HG02610 (cell line): ENCODE results near the gene TRIM14.
"Not testable (repeated sequence)": the region's sequence is repeated elsewhere in the genome, so short reads cannot be mapped to it uniquely, and the experiment has no call there.

Source experiments
- ATAC-seq: cut with Tn5 transposase; IDR thresholded peaks from one replicate; pipeline ENCODE4 v1.9.1; 2021; ENCODE audit warnings: mild to moderate bottlenecking, moderate library complexity; ENCODE audit not compliant: unreplicated experiment

TRIM14 gene

DNA sequence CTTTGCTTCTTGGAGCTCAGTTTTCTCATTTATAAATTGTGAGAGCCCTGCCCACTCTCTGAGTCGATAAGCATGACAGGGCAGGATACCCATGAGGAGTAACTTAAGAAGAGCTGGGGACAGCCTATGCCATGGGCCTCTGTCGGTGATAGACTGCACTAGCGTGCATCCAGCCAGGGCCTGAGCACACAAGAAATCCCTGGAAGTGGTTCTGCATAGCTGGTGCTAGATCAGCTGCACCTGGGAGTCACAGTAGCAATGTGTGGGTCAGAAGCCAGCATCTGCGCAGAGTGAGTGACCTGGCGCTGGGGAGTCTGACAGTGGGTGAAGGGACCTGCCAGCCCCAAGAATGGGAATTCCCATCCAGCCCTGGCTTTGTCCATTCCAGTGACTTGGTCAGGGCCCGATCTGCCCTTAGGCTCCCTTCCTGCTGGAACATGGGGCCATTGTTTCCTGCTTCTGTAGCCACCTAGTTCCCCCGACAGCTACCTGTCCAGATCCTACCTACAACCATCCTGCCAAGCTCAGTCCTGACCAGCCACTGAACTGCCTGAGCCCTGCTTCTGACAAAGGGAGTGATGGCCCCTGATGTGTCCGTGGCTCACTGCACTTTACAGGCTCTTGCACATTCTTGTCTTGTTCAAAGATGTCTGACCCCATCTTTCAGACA lies 98.4 kb downstream of the TRIM14 start:
- ATAC-seq, result no peak

DNA sequence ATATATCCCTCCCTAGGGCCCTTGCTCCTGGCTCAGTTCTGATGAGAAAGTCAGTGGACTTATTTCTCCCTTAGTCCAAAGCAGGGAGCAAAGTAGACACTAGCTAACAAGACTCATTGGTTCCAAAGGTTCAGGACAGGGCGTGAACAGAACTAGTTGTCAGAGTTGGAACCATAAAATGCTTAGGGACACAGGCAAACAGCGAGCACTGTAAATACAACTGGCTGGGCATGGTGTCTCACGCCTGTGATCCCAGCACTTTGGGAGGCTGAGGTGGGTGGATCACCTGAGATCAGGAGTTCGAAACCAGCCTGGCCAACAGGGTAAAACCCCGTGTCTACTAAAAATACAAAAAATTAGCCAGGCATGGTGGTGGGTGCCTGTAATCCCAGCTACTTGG lies 99.2 kb downstream of the TRIM14 start:
- not testable (repeated sequence) for ATAC-seq
